ENCODE data around the gene NTN1. TPM values are rescaled to one million over a fixed set of nuclear protein-coding genes. Genes with fewer than 3 reads are reported as not detected.

NTN1 gene
- total RNA-seq, 4 donors from 2014 or later = 15.9 to 31.0 (median 25.0) TPM

DNA sequence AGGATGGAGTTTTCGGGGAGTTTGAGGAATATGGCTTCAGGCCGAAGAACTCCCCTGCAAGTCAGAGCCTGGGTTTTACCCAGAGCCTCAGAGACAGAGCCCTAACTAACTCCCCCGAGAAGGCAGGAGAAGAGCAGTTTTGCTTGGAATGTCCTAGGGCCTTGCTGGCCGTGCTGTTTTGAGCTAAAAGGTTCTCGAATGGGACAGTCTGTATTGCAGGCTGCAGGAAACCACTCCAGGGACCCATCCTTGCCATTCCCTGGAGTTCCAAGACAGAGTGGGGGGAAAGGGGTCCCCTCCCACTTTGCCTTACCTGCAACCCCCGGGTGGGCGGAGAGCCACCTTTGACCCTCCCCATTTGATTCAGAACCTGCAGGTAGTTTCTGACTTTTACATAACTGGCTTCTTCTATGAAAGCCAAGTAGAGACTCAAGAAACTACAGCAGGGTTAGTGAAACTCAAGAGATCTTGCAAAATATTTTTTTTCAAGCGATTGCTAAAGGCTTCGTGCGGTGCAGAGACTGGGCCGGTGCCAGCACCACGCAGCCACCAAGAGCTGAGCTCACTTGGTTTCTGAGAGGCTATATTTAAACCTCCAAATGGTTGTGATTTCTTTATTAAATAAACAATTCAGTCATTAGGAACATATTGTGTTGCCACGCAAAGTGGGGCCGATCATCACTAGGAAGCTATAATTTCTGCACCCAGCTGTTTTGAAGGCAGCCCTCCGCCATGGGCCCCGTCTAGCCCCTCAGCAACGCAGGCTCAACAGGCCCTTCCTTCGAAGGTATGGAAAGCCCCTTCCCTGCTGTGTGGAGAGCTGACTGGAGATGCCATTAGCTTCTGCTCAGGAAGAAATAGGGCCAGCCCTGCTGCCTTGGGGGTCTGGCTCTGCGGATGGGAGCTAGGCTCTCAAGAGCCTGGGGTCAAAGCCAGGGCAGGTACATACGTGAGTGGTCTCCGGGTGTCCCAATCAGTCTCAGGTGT is 223.0 kb downstream of the NTN1 start:
- 61 to 70% methylated on average over 18 to 21 of the region's 21 CpGs for WGBS, 2 donors
- TF ChIP-seq CTCF (IDR thresholded peaks at IDR 0.05) = no peak
- Histone ChIP-seq H3K36me3 (peaks cover 0 to 11% (median 0%) of the 10 kb centered on the region in 3 donors), H3K4me3 (no peak overlapping the region), H3K4me1 (peaks cover 0 to 62% (median 26%) of the 10 kb centered on the region in 4 donors), H3K9me3 (no peaks in the 10 kb centered on the region), H3K27me3 (no peaks in the 10 kb centered on the region), H3K27ac (peak overlapping the region; percentile 22 to 97 (median 66))
- no peak for DNase-seq (ENCODE audit: low spot score in 2 of 2)

- Histone ChIP-seq H3K27ac (peak overlapping the region in 2 of 4 donors; percentile 64 to 67), H3K4me1 (peaks cover 0 to 34% (median 4%) of the 10 kb centered on the region in 4 donors), H3K36me3 (peaks cover 0 to 14% (median 0%) of the 10 kb centered on the region in 3 donors), H3K4me3 (no peak overlapping the region), H3K9me3 (no peaks in the 10 kb centered on the region), H3K27me3 (no peaks in the 10 kb centered on the region)
- TF ChIP-seq POLR2A (IDR thresholded peaks at IDR 0.05) (no peak), CTCF (IDR thresholded peaks at IDR 0.05) (no peak), EP300 (IDR thresholded peaks at IDR 0.05) (peak in 1 of 2 donors; percentile 27)
- DNase-seq (ENCODE audit: low spot score in 2 of 2) = no peak
- 54 to 57% methylated on average over 21 of the region's 21 CpGs for WGBS, 2 donors
These were observed 226.2 kb downstream of the NTN1 start for GRCh38 chr17:9247401-9247938.

GRCh38 chr17:9249245-9249953 is 228.1 kb downstream of the NTN1 start:
- H3K4me3 ChIP-seq = no peak overlapping the region
- H3K27me3 ChIP-seq = no peaks in the 10 kb centered on the region
- DNase-seq (ENCODE audit: low spot score in 2 of 2) = no peak
- H3K36me3 ChIP-seq = peaks cover 0 to 14% (median 0%) of the 10 kb centered on the region in 3 donors
- no peak overlapping the region for H3K27ac ChIP-seq
- no peaks in the 10 kb centered on the region for H3K9me3 ChIP-seq
- no peak for TF ChIP-seq POLR2A (IDR thresholded peaks at IDR 0.05)
- no peak for TF ChIP-seq EP300 (IDR thresholded peaks at IDR 0.05)
- TF ChIP-seq CTCF (IDR thresholded peaks at IDR 0.05) = no peak
- H3K4me1 ChIP-seq = peaks cover 0 to 20% (median 0%) of the 10 kb centered on the region in 4 donors
- WGBS, 2 donors = 82 to 90% methylated on average over 21 of the region's 21 CpGs

GRCh38 chr17:9251273-9251672 is 230.0 kb downstream of the NTN1 start:
- DNase-seq (ENCODE audit: low spot score in 2 of 2) = no peak
- 85 to 91% methylated on average over 12 of the region's 12 CpGs for WGBS, 2 donors
- no peak overlapping the region for H3K4me3 ChIP-seq
- H3K9me3 ChIP-seq = no peaks in the 10 kb centered on the region
- peaks cover 0 to 17% (median 0%) of the 10 kb centered on the region in 4 donors for H3K4me1 ChIP-seq
- peaks cover 0 to 14% (median 0%) of the 10 kb centered on the region in 3 donors for H3K36me3 ChIP-seq
- no peak overlapping the region for H3K27ac ChIP-seq
- no peaks in the 10 kb centered on the region for H3K27me3 ChIP-seq
- TF ChIP-seq POLR2A (IDR thresholded peaks at IDR 0.05) (no peak), CTCF (IDR thresholded peaks at IDR 0.05) (no peak), EP300 (IDR thresholded peaks at IDR 0.05) (no peak)
